RKO (cell line): ENCODE data around the gene MVB12B.
"Not testable (repeated sequence)": the region's sequence is repeated elsewhere in the genome, so short reads cannot be mapped to it uniquely, and the experiment has no call there.

Experiments
- DNase-seq: peaks from one replicate; pipeline ENCODE4 v3.0.0-alpha.2; 2016; ENCODE audit warnings: low spot score

The MVB12B gene

GRCh38 chr9:126326228-126327005 is at the start of gene MVB12B:
Gene MVB12B (plus strand): TSS chr9:126326829. CDS start chr9:126326930, 101 bp downstream.
- peak; percentile 59 for DNase-seq

- DNase-seq: no peak
Observed at GRCh38 chr9:126283799-126284465, 42.7 kb upstream of the MVB12B start.

- not testable (repeated sequence) for DNase-seq
Observed at GRCh38 chr9:126285652-126286051, 41.0 kb upstream of the MVB12B start.

GRCh38 chr9:126287166-126287866 is 39.3 kb upstream of the MVB12B start:
- no peak for DNase-seq

- no peak for DNase-seq
Observed at GRCh38 chr9:126290871-126291270, 35.8 kb upstream of the MVB12B start.

GRCh38 chr9:126291925-126292324 is 34.7 kb upstream of the MVB12B start:
- DNase-seq: no peak

GRCh38 chr9:126292736-126293521 is 33.7 kb upstream of the MVB12B start:
- DNase-seq: no peak

GRCh38 chr9:126293522-126293889 is 33.1 kb upstream of the MVB12B start:
- no peak for DNase-seq

- no peak for DNase-seq
Observed at GRCh38 chr9:126294331-126295081, 32.1 kb upstream of the MVB12B start.

- no peak for DNase-seq
Observed at GRCh38 chr9:126295082-126295477, 31.5 kb upstream of the MVB12B start.

GRCh38 chr9:126295516-126295915 is 31.1 kb upstream of the MVB12B start:
- no peak for DNase-seq

GRCh38 chr9:126295936-126296600 is 30.6 kb upstream of the MVB12B start:
- DNase-seq: peak; percentile 48

GRCh38 chr9:126296687-126297086 is 29.9 kb upstream of the MVB12B start:
- DNase-seq: no peak

- DNase-seq: no peak
Observed at GRCh38 chr9:126297661-126298060, 29.0 kb upstream of the MVB12B start.

- DNase-seq: no peak
Observed at GRCh38 chr9:126298063-126298801, 28.4 kb upstream of the MVB12B start.

- DNase-seq: no peak
Observed at GRCh38 chr9:126299706-126300276, 26.8 kb upstream of the MVB12B start.

GRCh38 chr9:126301196-126301595 is 25.4 kb upstream of the MVB12B start:
- DNase-seq: no peak

GRCh38 chr9:126301985-126302603 is 24.5 kb upstream of the MVB12B start:
- DNase-seq: peak; percentile 86

- no peak for DNase-seq
Observed at GRCh38 chr9:126302730-126303129, 23.9 kb upstream of the MVB12B start.
